Brain microvascular endothelial cell (primary cell): ENCODE measurements around the gene MELTF.

Experiments
- DNase-seq: peaks from one replicate; pipeline ENCODE4 v3.0.0-alpha.2; 2020
- H3K27ac ChIP-seq: fragments of 250-450 bp; sonication (Bioruptor Pico); 2 replicates; pipeline ENCODE4 v1.5.1; 2020; ENCODE audit warnings: mild to moderate bottlenecking, moderate library complexity
- H3K27me3 ChIP-seq: fragments of 250-450 bp; sonication (Bioruptor Pico); replicated peaks from 2 replicates; pipeline ENCODE4 v1.5.1; 2020; ENCODE audit warnings: mild to moderate bottlenecking
- H3K36me3 ChIP-seq: fragments of 250-450 bp; sonication (Bioruptor Pico); replicated peaks from 2 replicates; pipeline ENCODE4 v1.5.1; 2020; ENCODE audit warnings: mild to moderate bottlenecking
- H3K4me3 ChIP-seq: 2 replicates; pipeline ENCODE4 v1.5.1; 2011; ENCODE audit warnings: low read depth, mild to moderate bottlenecking, control low read depth, low read length, moderate library complexity
- CTCF ChIP-seq: IDR thresholded peaks from 2 replicates; pipeline ENCODE4 v1.5.1; 2011; ENCODE audit warnings: low read depth, mild to moderate bottlenecking, moderate library complexity, low read length, control low read depth, inconsistent platforms; ENCODE audit errors: missing control alignments
- in situ Hi-C: cut with HindIII; loops from 2 replicates; pipeline ENCODE4 v1.10.0; 2017; ENCODE audit warnings: low sequenced_read_pairs, low pct_ligation_motif_present

Gene MELTF

GRCh38 chr3:197008436-197009209 lies 21.0 kb downstream of the MELTF start:
- H3K4me3 ChIP-seq, result no peak overlapping the region
- DNase-seq, result no peak
- no peaks in the 10 kb centered on the region for H3K36me3 ChIP-seq
- in situ Hi-C loops, result no loop called here
- H3K27me3 ChIP-seq, result no peaks in the 10 kb centered on the region
- no peak overlapping the region for H3K27ac ChIP-seq
- no peak for TF ChIP-seq CTCF

- TF ChIP-seq CTCF, result no peak
- no peak overlapping the region for H3K4me3 ChIP-seq
- H3K27ac ChIP-seq, result no peak overlapping the region
- H3K36me3 ChIP-seq, result no peaks in the 10 kb centered on the region
- no peaks in the 10 kb centered on the region for H3K27me3 ChIP-seq
- in situ Hi-C loops, result no loop called here
- DNase-seq, result no peak
These were observed 21.7 kb downstream of the MELTF start for GRCh38 chr3:197007953-197008352.

DNA sequence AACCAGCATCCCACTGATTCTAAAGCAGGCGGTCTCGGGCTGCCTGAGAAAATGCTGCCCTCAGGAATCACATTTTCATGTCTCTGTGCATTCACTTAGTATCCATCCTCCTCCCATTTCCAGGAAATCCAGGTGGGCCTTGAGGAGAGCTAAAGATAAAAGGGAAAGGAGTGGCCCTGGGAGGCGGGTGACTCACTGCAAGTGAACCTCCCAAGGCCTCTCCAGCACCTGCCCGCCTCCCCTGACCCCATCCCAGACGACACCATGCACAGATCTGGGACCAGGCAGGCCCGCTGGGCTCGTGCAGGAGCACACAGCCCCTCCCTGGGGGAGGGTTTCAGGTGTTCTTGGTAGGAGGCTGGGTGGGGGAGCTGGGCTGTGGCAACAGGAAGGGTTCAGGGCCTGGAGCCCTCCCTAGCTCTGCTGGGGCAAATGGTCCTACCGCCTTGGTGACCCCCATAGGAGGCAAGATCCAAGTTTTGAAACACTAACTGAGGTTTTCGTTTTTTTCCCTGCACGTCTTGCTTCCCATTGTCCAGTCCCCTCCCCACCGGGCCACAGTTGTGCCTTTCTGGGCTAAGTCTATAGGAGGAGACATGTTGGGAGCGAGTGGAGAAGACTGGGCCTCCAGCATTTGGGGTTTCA lies 22.2 kb downstream of the MELTF start:
- Histone ChIP-seq H3K36me3 (no peaks in the 10 kb centered on the region), H3K27ac (no peak overlapping the region), H3K4me3 (no peak overlapping the region), H3K27me3 (no peaks in the 10 kb centered on the region)
- TF ChIP-seq CTCF, result no peak
- in situ Hi-C loops, result no loop called here
- no peak for DNase-seq

DNA sequence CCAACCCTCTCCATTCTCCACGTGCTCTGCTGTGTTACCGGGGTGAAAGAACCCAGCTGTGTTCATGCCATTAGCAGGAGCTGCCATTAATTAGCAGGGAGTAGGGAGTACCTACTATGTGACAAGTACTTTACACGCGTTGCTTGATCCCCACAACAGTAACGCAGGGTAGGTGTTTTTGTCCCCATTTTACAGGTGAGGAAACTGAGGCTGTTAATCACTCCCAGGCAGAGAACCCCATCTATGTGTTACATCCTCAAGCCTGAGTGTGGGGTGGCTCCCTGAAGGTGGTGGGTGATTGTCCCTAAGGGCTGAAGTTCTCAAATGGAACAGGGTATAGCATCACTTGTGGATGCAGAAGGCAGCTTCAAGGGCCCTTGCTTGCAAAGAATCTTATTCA lies 22.8 kb downstream of the MELTF start:
- H3K36me3 ChIP-seq, result no peaks in the 10 kb centered on the region
- in situ Hi-C loops, result no loop called here

DNA sequence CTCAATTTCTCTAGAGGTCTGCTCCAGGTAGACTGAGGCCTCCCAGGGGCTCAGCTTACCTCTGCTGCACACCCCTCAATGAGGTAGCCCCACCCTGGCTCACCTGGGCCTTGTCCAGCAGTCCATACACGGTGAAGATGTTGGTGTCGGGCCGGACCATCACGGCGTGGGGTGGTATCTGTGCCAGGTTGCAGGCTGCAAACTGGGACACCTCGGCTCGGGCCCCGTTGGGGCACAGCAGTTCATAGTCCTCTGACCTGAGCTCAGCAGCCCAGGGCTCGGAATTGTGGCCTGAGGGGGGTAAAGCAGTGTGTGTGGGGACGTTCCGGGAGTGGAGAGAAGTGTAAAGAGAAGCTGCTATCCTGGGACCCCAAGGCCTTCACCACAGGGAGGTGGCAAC lies 23.2 kb downstream of the MELTF start:
- no peaks in the 10 kb centered on the region for H3K27me3 ChIP-seq
- TF ChIP-seq CTCF, result no peak
- H3K27ac ChIP-seq, result no peak overlapping the region
- no peak overlapping the region for H3K4me3 ChIP-seq
- in situ Hi-C loops, result no loop called here
- no peaks in the 10 kb centered on the region for H3K36me3 ChIP-seq
- no peak for DNase-seq

More for the DNA sequence above, 22.8 kb downstream of the MELTF start:
- no peaks in the 10 kb centered on the region for H3K27me3 ChIP-seq
- no peak overlapping the region for H3K4me3 ChIP-seq
- no peak for TF ChIP-seq CTCF
- no peak for DNase-seq
- no peak overlapping the region for H3K27ac ChIP-seq
